ENCODE data around the gene PPP2R5A. TPM values are rescaled to one million over a fixed set of nuclear protein-coding genes. Genes with fewer than 3 reads are reported as not detected.

Gene PPP2R5A
- total RNA-seq, 4 donors from 2014 or later = 57.0 to 63.5 (median 58.9) TPM

DNA sequence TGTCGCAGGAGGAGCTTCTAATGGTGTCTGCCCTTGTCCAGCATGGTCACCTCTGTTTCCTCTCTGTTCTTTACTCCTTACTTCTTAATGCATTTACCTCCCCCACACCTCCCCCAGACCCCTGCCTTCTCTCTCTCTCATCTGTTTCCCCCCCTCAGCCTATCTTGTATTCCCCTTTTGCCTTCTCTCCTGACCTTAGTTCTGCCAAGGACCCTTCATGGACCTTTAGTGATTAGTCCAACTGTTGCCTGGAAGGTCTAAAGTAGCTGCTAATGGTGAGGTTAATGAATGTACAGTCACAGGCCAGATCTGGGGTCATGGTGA lies 42.3 kb upstream of the PPP2R5A start:
- no peak for TF ChIP-seq POLR2AphosphoS5 (IDR thresholded peaks at IDR 0.05)
- TF ChIP-seq, protein P1, sequence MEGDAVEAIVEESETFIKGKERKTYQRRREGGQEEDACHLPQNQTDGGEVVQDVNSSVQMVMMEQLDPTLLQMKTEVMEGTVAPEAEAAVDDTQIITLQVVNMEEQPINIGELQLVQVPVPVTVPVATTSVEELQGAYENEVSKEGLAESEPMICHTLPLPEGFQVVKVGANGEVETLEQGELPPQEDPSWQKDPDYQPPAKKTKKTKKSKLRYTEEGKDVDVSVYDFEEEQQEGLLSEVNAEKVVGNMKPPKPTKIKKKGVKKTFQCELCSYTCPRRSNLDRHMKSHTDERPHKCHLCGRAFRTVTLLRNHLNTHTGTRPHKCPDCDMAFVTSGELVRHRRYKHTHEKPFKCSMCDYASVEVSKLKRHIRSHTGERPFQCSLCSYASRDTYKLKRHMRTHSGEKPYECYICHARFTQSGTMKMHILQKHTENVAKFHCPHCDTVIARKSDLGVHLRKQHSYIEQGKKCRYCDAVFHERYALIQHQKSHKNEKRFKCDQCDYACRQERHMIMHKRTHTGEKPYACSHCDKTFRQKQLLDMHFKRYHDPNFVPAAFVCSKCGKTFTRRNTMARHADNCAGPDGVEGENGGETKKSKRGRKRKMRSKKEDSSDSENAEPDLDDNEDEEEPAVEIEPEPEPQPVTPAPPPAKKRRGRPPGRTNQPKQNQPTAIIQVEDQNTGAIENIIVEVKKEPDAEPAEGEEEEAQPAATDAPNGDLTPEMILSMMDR (IDR thresholded peaks at IDR 0.05) = no peak
- no peak for TF ChIP-seq POLR2A (IDR thresholded peaks at IDR 0.05; ENCODE audit: low read depth)
- no peak for TF ChIP-seq EP300 (IDR thresholded peaks at IDR 0.05)
- no peak overlapping the region for H3K4me3 ChIP-seq
- H3K27me3 ChIP-seq = no peaks in the 10 kb centered on the region
- DNase-seq (ENCODE audit: extremely low spot score) = no peak
- intact Hi-C loops (cut with DNase I) = loop anchor here (5.0 kb wide), 1 partner anchor 39 kb away; no protein-coding TSS in a partner anchor
- H3K4me1 ChIP-seq = peaks cover 31 to 77% (median 64%) of the 10 kb centered on the region in 4 donors
- H3K36me3 ChIP-seq = no peaks in the 10 kb centered on the region
- H3K9me3 ChIP-seq = no peaks in the 10 kb centered on the region
- WGBS = 95% methylated on average over 1 of the region's 1 CpG
- peak overlapping the region; percentile 63 to 78 (median 72) for H3K27ac ChIP-seq (replicated peaks in 1 of 4)

DNA sequence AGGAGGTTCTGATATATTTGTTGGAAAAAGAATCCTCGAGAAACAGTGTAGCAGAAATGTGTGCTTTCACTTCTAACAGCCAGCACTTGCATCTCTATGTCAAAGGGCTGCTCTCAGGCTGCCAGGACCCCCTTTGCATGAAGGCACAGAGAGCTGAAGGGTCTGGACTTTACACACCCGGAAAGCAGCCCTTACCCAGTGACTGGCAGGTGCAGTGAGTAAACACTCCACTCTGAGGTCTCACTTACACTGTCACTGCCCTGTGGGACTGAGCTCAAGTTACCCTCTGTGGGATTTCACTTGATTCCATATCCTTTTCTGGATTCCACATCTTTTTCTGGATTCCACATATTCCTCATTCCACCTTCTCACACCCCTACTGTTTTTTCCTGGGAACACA lies 40.8 kb upstream of the PPP2R5A start:
- no peak for DNase-seq (ENCODE audit: extremely low spot score)
- no peak overlapping the region for H3K4me3 ChIP-seq
- H3K4me1 ChIP-seq = peaks cover 20 to 65% (median 51%) of the 10 kb centered on the region in 4 donors
- no peaks in the 10 kb centered on the region for H3K27me3 ChIP-seq
- H3K9me3 ChIP-seq = no peaks in the 10 kb centered on the region
- 95% methylated on average over 2 of the region's 2 CpGs for WGBS
- H3K27ac ChIP-seq (replicated peaks in 1 of 4) = no peak overlapping the region
- no peaks in the 10 kb centered on the region for H3K36me3 ChIP-seq
- TF ChIP-seq EP300 (IDR thresholded peaks at IDR 0.05) = no peak
- no peak for TF ChIP-seq POLR2A (IDR thresholded peaks at IDR 0.05; ENCODE audit: low read depth)
- TF ChIP-seq, protein P1 (IDR thresholded peaks at IDR 0.05) = no peak
- TF ChIP-seq POLR2AphosphoS5 (IDR thresholded peaks at IDR 0.05) = no peak
- intact Hi-C loops (cut with DNase I) = loop anchor here (5.0 kb wide), 1 partner anchor 38 kb away; no protein-coding TSS in a partner anchor

DNA sequence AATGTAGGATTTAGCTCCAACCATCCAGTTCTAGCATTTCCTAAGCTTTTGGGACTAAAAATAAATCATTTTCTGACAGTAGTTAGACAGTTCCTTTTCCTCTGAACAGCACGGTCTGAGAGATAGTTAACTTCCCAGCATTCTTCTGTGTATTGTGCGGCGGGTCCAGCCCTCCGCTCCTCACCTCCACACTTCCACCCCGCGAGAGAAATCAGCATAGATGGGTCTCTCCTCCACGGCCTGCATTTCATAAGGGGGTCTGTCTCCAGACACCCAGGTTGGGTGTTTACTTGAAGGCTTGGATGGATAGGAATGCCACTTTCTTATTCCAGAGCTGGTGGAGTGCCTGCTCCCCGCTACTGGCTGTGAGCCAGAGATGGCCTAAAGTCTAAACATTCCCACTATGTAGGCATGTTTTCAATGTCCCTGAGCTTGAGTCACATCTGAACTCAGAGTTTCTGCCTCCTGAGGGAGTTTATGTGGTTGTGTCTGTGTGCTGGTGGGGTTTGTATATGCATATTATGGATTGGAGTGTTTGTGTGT lies 38.0 kb upstream of the PPP2R5A start:
- peak overlapping the region; percentile 38 to 46 (median 44) for H3K27ac ChIP-seq (replicated peaks in 1 of 4)
- no peaks in the 10 kb centered on the region for H3K9me3 ChIP-seq
- no peaks in the 10 kb centered on the region for H3K36me3 ChIP-seq
- H3K27me3 ChIP-seq = no peaks in the 10 kb centered on the region
- intact Hi-C loops (cut with DNase I) = no loop called here
- 47% methylated on average over 8 of the region's 8 CpGs for WGBS
- H3K4me3 ChIP-seq = peak overlapping the region in 2 of 4 donors; percentile 22 to 29
- TF ChIP-seq POLR2A (IDR thresholded peaks at IDR 0.05; ENCODE audit: low read depth) (no peak), EP300 (IDR thresholded peaks at IDR 0.05) (no peak), POLR2AphosphoS5 (IDR thresholded peaks at IDR 0.05) (peak in 1 of 2 donors; percentile 19)
- TF ChIP-seq, protein P1 (IDR thresholded peaks at IDR 0.05) = no peak
- H3K4me1 ChIP-seq = peaks cover 11 to 43% (median 31%) of the 10 kb centered on the region in 4 donors
- peak; percentile 79 for DNase-seq (ENCODE audit: extremely low spot score)

DNA sequence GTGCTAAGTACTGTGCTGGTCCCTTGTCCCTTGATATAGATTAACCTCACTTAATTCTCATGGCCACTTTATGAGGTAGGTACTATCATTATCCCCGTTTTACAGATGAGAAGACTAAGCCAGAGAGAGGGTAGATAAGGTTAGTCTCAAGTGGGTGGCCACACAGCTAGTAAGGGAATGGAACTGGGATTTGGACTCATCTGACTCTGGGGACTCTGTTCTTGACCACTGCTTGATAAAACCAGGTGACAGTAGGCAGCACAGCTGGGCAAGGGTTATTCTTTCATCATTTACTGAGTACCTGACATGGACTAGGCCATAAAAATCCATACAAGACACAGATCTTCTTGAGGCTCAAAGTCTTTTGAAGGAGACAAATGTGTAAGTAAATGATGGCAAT lies 37.2 kb upstream of the PPP2R5A start:
- no peak overlapping the region for H3K27ac ChIP-seq (replicated peaks in 1 of 4)
- H3K9me3 ChIP-seq = no peaks in the 10 kb centered on the region
- H3K36me3 ChIP-seq = no peaks in the 10 kb centered on the region
- peaks cover 11 to 36% (median 24%) of the 10 kb centered on the region in 4 donors for H3K4me1 ChIP-seq
- no peaks in the 10 kb centered on the region for H3K27me3 ChIP-seq
- no peak overlapping the region for H3K4me3 ChIP-seq
- 100% methylated on average over 1 of the region's 1 CpG for WGBS
- DNase-seq (ENCODE audit: extremely low spot score) = no peak
- no peak for TF ChIP-seq POLR2A (IDR thresholded peaks at IDR 0.05; ENCODE audit: low read depth)
- TF ChIP-seq EP300 (IDR thresholded peaks at IDR 0.05) = no peak
- TF ChIP-seq, protein P1 (IDR thresholded peaks at IDR 0.05) = no peak
- TF ChIP-seq POLR2AphosphoS5 (IDR thresholded peaks at IDR 0.05) = no peak
- intact Hi-C loops (cut with DNase I) = no loop called here
